Measurements from ENCODE around the gene C2orf74. TPM values are rescaled to one million over a fixed set of nuclear protein-coding genes. Genes with fewer than 3 reads are reported as not detected.
"Not testable (repeated sequence)": the region's sequence is repeated elsewhere in the genome, so short reads cannot be mapped to it uniquely, and the experiment has no call there.

Gene C2orf74
- total RNA-seq, 1 donor from 2014 or later, result 6.0 TPM

DNA sequence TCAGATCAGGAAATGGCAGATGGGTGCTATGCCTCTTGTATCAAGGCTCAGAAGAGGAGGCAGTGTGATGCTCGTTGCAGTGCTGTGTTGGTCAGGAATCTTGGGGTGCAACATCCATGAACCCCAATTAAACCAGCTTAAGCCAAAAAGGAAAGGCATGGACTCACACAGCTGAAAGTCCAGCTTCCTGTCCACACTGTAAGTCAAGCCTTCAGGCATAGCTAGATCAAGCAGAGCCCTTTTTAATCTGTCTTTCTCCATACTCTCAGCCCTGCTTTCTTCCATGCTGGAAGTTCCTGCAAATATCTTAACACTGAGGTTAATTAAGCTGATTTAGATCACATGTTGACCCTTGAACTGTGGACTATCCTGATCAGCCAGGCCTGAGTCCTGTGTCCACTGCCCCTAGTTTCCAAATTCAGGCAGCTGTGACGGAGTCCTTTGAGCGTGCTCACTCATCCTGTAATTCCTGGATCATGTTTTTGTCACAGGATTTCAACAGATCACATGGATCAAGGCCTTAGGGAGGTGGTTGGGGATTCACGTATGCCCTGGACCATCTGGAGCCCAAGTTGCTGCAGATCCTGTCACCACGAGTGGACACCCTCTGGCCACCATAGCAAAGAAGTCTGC lies 4.5 kb upstream of the C2orf74 start:
- H3K4me3 Mint-ChIP-seq, result no peak overlapping the region
- no peaks in the 10 kb centered on the region for H3K27me3 Mint-ChIP-seq
- intact Hi-C loops (cut with micrococcal nuclease), result no loop called here
- no peak for DNase-seq
- no peak overlapping the region for H3K27ac Mint-ChIP-seq
- H3K4me1 Mint-ChIP-seq, result peaks cover 12% of the 10 kb centered on the region
- ChIA-PET CTCF (no interaction called here), POLR2A (interaction anchor here (0.6 to 1.4 kb wide), 3 partner anchors 13 to 124 kb away, joined by 3 to 4 read pairs (median 4); no protein-coding TSS in a partner anchor)
- ATAC-seq (ENCODE audit: low read depth), result no peak
- TF ChIP-seq, protein P1, sequence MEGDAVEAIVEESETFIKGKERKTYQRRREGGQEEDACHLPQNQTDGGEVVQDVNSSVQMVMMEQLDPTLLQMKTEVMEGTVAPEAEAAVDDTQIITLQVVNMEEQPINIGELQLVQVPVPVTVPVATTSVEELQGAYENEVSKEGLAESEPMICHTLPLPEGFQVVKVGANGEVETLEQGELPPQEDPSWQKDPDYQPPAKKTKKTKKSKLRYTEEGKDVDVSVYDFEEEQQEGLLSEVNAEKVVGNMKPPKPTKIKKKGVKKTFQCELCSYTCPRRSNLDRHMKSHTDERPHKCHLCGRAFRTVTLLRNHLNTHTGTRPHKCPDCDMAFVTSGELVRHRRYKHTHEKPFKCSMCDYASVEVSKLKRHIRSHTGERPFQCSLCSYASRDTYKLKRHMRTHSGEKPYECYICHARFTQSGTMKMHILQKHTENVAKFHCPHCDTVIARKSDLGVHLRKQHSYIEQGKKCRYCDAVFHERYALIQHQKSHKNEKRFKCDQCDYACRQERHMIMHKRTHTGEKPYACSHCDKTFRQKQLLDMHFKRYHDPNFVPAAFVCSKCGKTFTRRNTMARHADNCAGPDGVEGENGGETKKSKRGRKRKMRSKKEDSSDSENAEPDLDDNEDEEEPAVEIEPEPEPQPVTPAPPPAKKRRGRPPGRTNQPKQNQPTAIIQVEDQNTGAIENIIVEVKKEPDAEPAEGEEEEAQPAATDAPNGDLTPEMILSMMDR (IDR thresholded peaks at IDR 0.05), result no peak
- peaks cover 29% of the 10 kb centered on the region for H3K36me3 Mint-ChIP-seq (ENCODE audit: low read depth)
- H3K9me3 Mint-ChIP-seq, result peaks cover 1% of the 10 kb centered on the region

DNA sequence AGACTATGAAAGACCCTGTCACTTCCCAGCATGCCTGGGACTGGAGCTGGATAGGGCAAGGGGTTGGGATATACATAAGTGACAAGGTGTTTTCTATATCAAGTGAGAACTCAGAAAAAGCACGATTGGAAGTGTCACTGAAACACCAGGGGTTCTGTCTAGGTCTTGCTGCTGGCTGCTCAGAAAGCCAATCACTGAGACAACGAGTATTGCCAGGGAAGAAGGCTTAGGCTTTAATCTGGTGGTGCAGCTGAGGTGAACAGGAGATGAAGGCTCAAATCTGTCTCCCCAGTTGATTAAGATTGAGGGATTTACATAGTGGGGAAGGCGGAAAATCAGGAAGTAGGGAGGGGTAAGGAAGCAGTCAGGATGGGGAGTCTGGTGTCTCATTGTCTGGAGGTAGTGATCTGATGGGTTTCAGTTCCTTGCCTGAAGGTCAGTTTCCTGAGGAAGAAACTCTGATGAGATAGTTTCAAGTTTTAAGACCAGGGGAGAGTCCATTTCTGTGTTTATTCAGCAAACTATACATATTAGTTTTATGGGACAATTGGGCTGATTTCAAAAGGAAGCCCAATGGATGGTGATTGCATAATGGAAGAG lies 3.5 kb upstream of the C2orf74 start:
- ChIA-PET CTCF (no interaction called here), POLR2A (interaction anchor here (0.6 to 1.4 kb wide), 3 partner anchors 14 to 125 kb away, joined by 3 to 4 read pairs (median 4); no protein-coding TSS in a partner anchor)
- DNase-seq (no peak), ATAC-seq (ENCODE audit: low read depth) (no peak)
- peaks cover 36% of the 10 kb centered on the region for H3K36me3 Mint-ChIP-seq (ENCODE audit: low read depth)
- intact Hi-C loops (cut with micrococcal nuclease), result no loop called here
- peak overlapping the region; percentile 65 for H3K27ac Mint-ChIP-seq
- peaks cover 12% of the 10 kb centered on the region for H3K4me1 Mint-ChIP-seq
- TF ChIP-seq, protein P1 (IDR thresholded peaks at IDR 0.05), result no peak
- H3K27me3 Mint-ChIP-seq, result no peaks in the 10 kb centered on the region
- H3K4me3 Mint-ChIP-seq, result no peak overlapping the region
- H3K9me3 Mint-ChIP-seq, result peaks cover 1% of the 10 kb centered on the region

- Mint-ChIP-seq H3K36me3 (ENCODE audit: low read depth) (peaks cover 65% of the 10 kb centered on the region), H3K27me3 (no peaks in the 10 kb centered on the region), H3K4me3 (no peak overlapping the region), H3K9me3 (peaks cover 1% of the 10 kb centered on the region), H3K27ac (no peak overlapping the region), H3K4me1 (peaks cover 11% of the 10 kb centered on the region)
- POLR2A ChIA-PET, result no interaction called here
- CTCF ChIA-PET, result no interaction called here
- TF ChIP-seq, protein P1 (IDR thresholded peaks at IDR 0.05), result no peak
- intact Hi-C loops (cut with micrococcal nuclease), result no loop called here
- DNase-seq (no peak), ATAC-seq (ENCODE audit: low read depth) (no peak)
Observed at GRCh38 chr2:61162721-61163120, 733 bp downstream of the C2orf74 start.

DNA sequence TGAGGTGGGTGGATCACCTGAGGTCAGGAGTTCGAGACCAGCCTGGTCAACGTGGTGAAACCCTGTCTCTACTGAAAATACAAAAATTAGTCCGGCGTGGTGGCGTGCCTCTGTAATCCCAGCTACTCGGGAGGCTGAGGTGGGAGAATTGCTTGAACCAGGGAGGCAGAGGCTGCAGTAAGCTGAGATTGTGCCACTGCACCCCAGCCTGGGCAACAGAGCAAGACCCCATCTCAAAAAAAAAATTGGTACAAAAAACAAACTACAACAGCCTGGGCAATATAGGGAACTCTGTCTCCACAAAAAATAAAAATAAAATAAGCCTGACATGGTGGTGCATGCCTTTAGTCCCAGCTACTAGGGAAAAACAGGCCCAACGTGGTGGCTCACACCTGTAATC lies 3.1 kb downstream of the C2orf74 start:
- H3K4me1 Mint-ChIP-seq; CTCF ChIA-PET; intact Hi-C loops (cut with micrococcal nuclease); ATAC-seq (ENCODE audit: low read depth); H3K27ac Mint-ChIP-seq; POLR2A ChIA-PET; H3K27me3 Mint-ChIP-seq; H3K9me3 Mint-ChIP-seq; H3K4me3 Mint-ChIP-seq; DNase-seq: not testable (repeated sequence)
- H3K36me3 Mint-ChIP-seq (ENCODE audit: low read depth), result peaks cover 56% of the 10 kb centered on the region

DNA sequence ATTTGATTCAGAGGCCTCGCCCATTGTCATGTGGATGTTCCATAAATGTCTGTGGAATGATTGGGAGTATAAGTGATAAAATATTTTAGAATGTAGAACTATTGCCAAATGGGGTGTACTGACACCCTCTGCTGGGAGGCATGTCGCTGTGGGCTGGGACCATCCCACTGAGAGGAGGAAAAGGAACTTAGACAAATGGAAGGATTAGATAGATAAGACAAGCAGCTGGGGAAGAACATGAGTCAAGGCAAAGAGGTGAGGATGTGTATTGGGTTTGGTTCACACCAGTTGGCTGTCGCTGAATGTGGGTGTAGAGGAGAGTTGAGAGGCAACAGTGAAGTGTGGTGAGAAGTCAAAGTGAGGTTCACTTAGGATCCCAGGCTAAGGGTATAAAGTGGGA lies 4.0 kb downstream of the C2orf74 start:
- ChIA-PET CTCF (no interaction called here), POLR2A (no interaction called here)
- Mint-ChIP-seq H3K4me3 (no peak overlapping the region), H3K9me3 (no peaks in the 10 kb centered on the region), H3K27me3 (no peaks in the 10 kb centered on the region), H3K27ac (no peak overlapping the region), H3K4me1 (peaks cover 2% of the 10 kb centered on the region), H3K36me3 (ENCODE audit: low read depth) (peaks cover 55% of the 10 kb centered on the region)
- DNase-seq (no peak), ATAC-seq (ENCODE audit: low read depth) (no peak)
- TF ChIP-seq, protein P1 (IDR thresholded peaks at IDR 0.05), result no peak
- intact Hi-C loops (cut with micrococcal nuclease), result no loop called here

Data from activated B cell treated with CpG ODN at 0.5 μM for 24 hours (primary cell).